GM23338 (cell line): ENCODE measurements around the gene TGFBR1. TPM values are rescaled to one million over a fixed set of nuclear protein-coding genes. Genes with fewer than 3 reads are reported as not detected.

Experiments used
- ATAC-seq: fragments of 200-7000 bp; cut with Tn5 transposase; 3 replicates; pipeline ENCODE4 v1.9.1; 2020
- DNase-seq: peaks from one replicate; pipeline ENCODE4 v3.0.0-alpha.2; 2015; ENCODE audit warnings: low spot score
- H2AFZ ChIP-seq: fragments of 200-600 bp; sonication (generic); 2 replicates; pipeline ENCODE4 v1.8.0; 2016; ENCODE audit warnings: antibody characterized with exemption, mild to moderate bottlenecking, moderate library complexity
- H3F3A ChIP-seq: fragments of 200-600 bp; sonication (generic); replicated peaks from 2 replicates; pipeline ENCODE4 v1.8.0; 2017; ENCODE audit warnings: antibody characterized with exemption, mixed run types, low read depth
- H3K27ac ChIP-seq: fragments of 200-600 bp; sonication (generic); 2 replicates; pipeline ENCODE4 v1.6.1; 2016; ENCODE audit warnings: low read depth
- H3K27me3 ChIP-seq: fragments of 200-600 bp; sonication (generic); 2 replicates; pipeline ENCODE4 v1.8.0; 2016; ENCODE audit warnings: mild to moderate bottlenecking, mixed run types, moderate library complexity; ENCODE audit not compliant: insufficient read depth
- H3K36me3 ChIP-seq: fragments of 200-600 bp; sonication (generic); 2 replicates; pipeline ENCODE4 v1.8.0; 2016; ENCODE audit warnings: mild to moderate bottlenecking; ENCODE audit not compliant: insufficient read depth
- H3K4me1 ChIP-seq: fragments of 200-600 bp; sonication (generic); 2 replicates; pipeline ENCODE4 v1.8.0; 2016; ENCODE audit warnings: mild to moderate bottlenecking, moderate library complexity; ENCODE audit not compliant: insufficient read depth
- H3K4me2 ChIP-seq: fragments of 200-600 bp; sonication (generic); 2 replicates; pipeline ENCODE4 v1.7.1; 2017; ENCODE audit warnings: mixed run types
- H3K4me3 ChIP-seq: fragments of 200-600 bp; sonication (generic); 2 replicates; pipeline ENCODE4 v1.6.1; 2016; ENCODE audit warnings: mixed run types
- H3K79me2 ChIP-seq: fragments of 200-600 bp; sonication (generic); replicated peaks from 2 replicates; pipeline ENCODE4 v1.8.0; 2017; ENCODE audit warnings: mild to moderate bottlenecking; ENCODE audit not compliant: insufficient read depth
- H3K9me2 ChIP-seq: fragments of 200-600 bp; sonication (generic); 2 replicates; pipeline ENCODE4 v1.8.0; 2017; ENCODE audit not compliant: insufficient read depth
- H4K20me1 ChIP-seq: fragments of 200-600 bp; sonication (generic); replicated peaks from 2 replicates; pipeline ENCODE4 v1.8.0; 2017; ENCODE audit warnings: mild to moderate bottlenecking; ENCODE audit not compliant: insufficient read depth
- H3K27ac Mint-ChIP-seq: 2 replicates; pipeline ENCODE4 v1.8.0; 2020; ENCODE audit warnings: inconsistent platforms, mild to moderate bottlenecking, moderate library complexity, mixed read lengths
- H3K27me3 Mint-ChIP-seq: 3 replicates; pipeline ENCODE4 v1.8.0; 2022; ENCODE audit warnings: low read depth, mild to moderate bottlenecking, moderate library complexity, mixed read lengths, inconsistent platforms; ENCODE audit not compliant: insufficient read depth, poor library complexity
- H3K36me3 Mint-ChIP-seq: 3 replicates; pipeline ENCODE4 v1.8.0; 2021; ENCODE audit warnings: low read depth, mild to moderate bottlenecking, inconsistent platforms, moderate library complexity, mixed read lengths
- H3K4me1 Mint-ChIP-seq: 3 replicates; pipeline ENCODE4 v1.8.0; 2020; ENCODE audit warnings: mild to moderate bottlenecking, inconsistent platforms, mixed read lengths
- H3K4me3 Mint-ChIP-seq: 3 replicates; pipeline ENCODE4 v1.8.0; 2021; ENCODE audit warnings: moderate library complexity, mild to moderate bottlenecking, inconsistent platforms, mixed read lengths
- H3K9me3 Mint-ChIP-seq: 3 replicates; pipeline ENCODE4 v1.8.0; 2020; ENCODE audit warnings: moderate library complexity, mild to moderate bottlenecking, inconsistent platforms, mixed read lengths
- EZH2 ChIP-seq: fragments of 200-600 bp; sonication (generic); IDR thresholded peaks from one replicate; pipeline ENCODE4 v1.8.0; 2017; ENCODE audit warnings: antibody characterized with exemption, mild to moderate bottlenecking, low read depth; ENCODE audit not compliant: unreplicated experiment
- EZH2phosphoT487 ChIP-seq: fragments of 200-600 bp; sonication (generic); IDR thresholded peaks from one replicate; pipeline ENCODE4 v1.8.1; 2018; ENCODE audit warnings: antibody characterized with exemption; ENCODE audit not compliant: unreplicated experiment
- JUNB ChIP-seq: IDR thresholded peaks from one replicate; pipeline ENCODE4 v1.6.1; 2016; ENCODE audit warnings: antibody characterized with exemption; ENCODE audit not compliant: unreplicated experiment
- NANOG ChIP-seq: IDR thresholded peaks from 2 replicates; pipeline ENCODE4 v1.6.1; 2016; ENCODE audit warnings: antibody characterized with exemption, borderline replicate concordance
- POLR2AphosphoS5 ChIP-seq: IDR thresholded peaks from 2 replicates; pipeline ENCODE4 v1.6.1; 2016; ENCODE audit warnings: antibody characterized with exemption, low read depth
- STAT1 ChIP-seq: IDR thresholded peaks from one replicate; pipeline ENCODE4 v1.6.1; 2016; ENCODE audit warnings: antibody characterized with exemption; ENCODE audit not compliant: unreplicated experiment
- polyA plus RNA-seq: library from polyadenylated mRNA; unstranded; fragments of >200 nt; fragmentation: Nextera tagmentation; extraction: Ambion mirVana; gene quantifications from 2 replicates; pipeline ENCODE4 v1.2.1, GENCODE V29; 2016
- total RNA-seq: library from RNA; depleted of rRNA; stranded (reverse); fragments of >200 nt; shearing (Covaris generic); gene quantifications from 2 replicates; pipeline ENCODE4 v1.2.3, GENCODE V29; 2014
- TF ChIP-seq, protein P1 (sequence below): fragments of 250-450 bp; sonication (Bioruptor Pico); IDR thresholded peaks from 2 replicates; pipeline ENCODE4 v1.5.0; 2020; ENCODE audit warnings: mild to moderate bottlenecking, moderate library complexity
- TF ChIP-seq, protein P2 (sequence below): IDR thresholded peaks from 2 replicates; pipeline ENCODE4 v1.6.1; 2016; ENCODE audit warnings: antibody characterized with exemption

Gene TGFBR1
- total and polyA plus RNA-seq, 2 experiments from 2014 or later = 9.3 to 40.2 TPM

DNA sequence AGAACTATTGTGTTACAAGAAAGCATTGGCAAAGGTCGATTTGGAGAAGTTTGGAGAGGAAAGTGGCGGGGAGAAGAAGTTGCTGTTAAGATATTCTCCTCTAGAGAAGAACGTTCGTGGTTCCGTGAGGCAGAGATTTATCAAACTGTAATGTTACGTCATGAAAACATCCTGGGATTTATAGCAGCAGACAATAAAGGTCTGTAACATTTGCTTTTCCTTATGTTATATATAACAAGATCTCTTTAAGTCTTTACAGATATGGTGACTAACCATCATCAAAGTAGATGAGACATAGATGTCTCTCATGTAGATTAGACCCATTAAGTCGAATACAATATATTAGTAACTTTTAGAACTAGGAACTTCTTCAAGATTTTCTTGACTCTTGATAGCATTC, 33.0 kb downstream of the TGFBR1 start (continued):
- TF ChIP-seq, protein P1, sequence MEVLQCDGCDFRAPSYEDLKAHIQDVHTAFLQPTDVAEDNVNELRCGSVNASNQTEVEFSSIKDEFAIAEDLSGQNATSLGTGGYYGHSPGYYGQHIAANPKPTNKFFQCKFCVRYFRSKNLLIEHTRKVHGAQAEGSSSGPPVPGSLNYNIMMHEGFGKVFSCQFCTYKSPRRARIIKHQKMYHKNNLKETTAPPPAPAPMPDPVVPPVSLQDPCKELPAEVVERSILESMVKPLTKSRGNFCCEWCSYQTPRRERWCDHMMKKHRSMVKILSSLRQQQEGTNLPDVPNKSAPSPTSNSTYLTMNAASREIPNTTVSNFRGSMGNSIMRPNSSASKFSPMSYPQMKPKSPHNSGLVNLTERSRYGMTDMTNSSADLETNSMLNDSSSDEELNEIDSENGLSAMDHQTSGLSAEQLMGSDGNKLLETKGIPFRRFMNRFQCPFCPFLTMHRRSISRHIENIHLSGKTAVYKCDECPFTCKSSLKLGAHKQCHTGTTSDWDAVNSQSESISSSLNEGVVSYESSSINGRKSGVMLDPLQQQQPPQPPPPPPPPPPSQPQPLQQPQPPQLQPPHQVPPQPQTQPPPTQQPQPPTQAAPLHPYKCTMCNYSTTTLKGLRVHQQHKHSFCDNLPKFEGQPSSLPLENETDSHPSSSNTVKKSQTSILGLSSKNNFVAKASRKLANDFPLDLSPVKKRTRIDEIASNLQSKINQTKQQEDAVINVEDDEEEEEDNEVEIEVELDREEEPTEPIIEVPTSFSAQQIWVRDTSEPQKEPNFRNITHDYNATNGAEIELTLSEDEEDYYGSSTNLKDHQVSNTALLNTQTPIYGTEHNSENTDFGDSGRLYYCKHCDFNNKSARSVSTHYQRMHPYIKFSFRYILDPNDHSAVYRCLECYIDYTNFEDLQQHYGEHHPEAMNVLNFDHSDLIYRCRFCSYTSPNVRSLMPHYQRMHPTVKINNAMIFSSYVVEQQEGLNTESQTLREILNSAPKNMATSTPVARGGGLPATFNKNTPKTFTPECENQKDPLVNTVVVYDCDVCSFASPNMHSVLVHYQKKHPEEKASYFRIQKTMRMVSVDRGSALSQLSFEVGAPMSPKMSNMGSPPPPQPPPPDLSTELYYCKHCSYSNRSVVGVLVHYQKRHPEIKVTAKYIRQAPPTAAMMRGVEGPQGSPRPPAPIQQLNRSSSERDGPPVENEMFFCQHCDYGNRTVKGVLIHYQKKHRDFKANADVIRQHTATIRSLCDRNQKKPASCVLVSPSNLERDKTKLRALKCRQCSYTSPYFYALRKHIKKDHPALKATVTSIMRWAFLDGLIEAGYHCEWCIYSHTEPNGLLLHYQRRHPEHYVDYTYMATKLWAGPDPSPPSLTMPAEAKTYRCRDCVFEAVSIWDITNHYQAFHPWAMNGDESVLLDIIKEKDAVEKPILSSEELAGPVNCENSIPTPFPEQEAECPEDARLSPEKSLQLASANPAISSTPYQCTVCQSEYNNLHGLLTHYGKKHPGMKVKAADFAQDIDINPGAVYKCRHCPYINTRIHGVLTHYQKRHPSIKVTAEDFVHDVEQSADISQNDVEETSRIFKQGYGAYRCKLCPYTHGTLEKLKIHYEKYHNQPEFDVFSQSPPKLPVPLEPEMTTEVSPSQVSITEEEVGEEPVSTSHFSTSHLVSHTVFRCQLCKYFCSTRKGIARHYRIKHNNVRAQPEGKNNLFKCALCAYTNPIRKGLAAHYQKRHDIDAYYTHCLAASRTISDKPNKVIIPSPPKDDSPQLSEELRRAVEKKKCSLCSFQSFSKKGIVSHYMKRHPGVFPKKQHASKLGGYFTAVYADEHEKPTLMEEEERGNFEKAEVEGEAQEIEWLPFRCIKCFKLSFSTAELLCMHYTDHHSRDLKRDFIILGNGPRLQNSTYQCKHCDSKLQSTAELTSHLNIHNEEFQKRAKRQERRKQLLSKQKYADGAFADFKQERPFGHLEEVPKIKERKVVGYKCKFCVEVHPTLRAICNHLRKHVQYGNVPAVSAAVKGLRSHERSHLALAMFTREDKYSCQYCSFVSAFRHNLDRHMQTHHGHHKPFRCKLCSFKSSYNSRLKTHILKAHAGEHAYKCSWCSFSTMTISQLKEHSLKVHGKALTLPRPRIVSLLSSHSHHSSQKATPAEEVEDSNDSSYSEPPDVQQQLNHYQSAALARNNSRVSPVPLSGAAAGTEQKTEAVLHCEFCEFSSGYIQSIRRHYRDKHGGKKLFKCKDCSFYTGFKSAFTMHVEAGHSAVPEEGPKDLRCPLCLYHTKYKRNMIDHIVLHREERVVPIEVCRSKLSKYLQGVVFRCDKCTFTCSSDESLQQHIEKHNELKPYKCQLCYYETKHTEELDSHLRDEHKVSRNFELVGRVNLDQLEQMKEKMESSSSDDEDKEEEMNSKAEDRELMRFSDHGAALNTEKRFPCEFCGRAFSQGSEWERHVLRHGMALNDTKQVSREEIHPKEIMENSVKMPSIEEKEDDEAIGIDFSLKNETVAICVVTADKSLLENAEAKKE (CRISPR knock-in tag) = no peak
- no peak for TF ChIP-seq JUNB
- no peak for TF ChIP-seq POLR2AphosphoS5
- TF ChIP-seq NANOG = no peak
- TF ChIP-seq, protein P2, sequence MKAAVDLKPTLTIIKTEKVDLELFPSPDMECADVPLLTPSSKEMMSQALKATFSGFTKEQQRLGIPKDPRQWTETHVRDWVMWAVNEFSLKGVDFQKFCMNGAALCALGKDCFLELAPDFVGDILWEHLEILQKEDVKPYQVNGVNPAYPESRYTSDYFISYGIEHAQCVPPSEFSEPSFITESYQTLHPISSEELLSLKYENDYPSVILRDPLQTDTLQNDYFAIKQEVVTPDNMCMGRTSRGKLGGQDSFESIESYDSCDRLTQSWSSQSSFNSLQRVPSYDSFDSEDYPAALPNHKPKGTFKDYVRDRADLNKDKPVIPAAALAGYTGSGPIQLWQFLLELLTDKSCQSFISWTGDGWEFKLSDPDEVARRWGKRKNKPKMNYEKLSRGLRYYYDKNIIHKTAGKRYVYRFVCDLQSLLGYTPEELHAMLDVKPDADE = no peak
- no peak for TF ChIP-seq EZH2phosphoT487

DNA sequence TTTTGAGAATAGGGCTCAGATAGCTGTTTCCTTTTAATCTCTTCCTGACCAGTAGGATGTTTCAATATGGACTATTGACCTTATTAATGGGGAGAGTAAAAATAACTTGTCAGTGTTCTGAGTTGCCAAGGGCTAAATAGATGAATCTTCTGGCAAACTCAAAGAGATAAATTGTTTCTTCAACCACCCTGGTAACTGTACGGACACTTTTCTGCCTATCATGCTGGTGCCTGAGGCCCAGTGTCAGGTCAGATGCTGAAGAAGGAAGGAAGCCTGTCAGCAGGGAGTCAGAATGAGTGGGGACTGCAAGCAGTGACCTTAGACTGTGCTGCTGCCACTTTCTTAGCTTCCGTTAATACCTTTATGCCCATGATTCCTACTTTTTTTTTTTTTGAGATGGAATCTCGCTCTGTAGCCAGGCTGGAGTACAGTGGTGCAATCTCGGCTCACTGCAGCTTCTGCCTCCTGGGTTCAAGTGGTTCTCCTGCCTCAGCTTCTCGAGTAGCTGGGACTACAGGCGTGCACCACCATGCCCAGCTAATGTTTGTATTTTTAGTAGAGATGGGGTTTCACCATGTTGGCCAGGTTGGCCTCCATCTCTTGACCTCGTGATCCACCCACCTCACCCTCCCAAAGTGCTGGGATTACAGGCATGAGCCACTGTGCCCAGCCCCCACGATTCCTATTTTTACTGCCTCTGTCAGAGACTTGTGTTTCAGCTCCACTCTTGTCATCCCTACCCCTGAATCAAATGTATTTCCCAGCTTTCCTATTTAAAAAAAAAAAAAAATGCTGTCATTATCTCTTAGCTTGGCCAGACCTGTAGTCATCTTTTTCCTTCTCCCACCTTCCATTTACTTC, 33.7 kb downstream of the TGFBR1 start:
- Mint-ChIP-seq H3K27me3 (no peaks in the 10 kb centered on the region), H3K4me1 (peaks cover 6% of the 10 kb centered on the region), H3K9me3 (no peaks in the 10 kb centered on the region), H3K4me3 (no peak overlapping the region), H3K36me3 (peaks cover 26% of the 10 kb centered on the region; the same call in 2 of the 3 replicates), H3K27ac (no peak overlapping the region)
- Histone ChIP-seq H3F3A (no peaks in the 10 kb centered on the region), H3K4me2 (no peak overlapping the region), H3K36me3 (peaks cover 7% of the 10 kb centered on the region), H2AFZ (no peak overlapping the region), H4K20me1 (peaks cover 5% of the 10 kb centered on the region; the same call in 1 of the 2 replicates), H3K9me2 (no peaks in the 10 kb centered on the region), H3K4me1 (no peaks in the 10 kb centered on the region), H3K27ac (no peak overlapping the region), H3K4me3 (no peak overlapping the region), H3K79me2 (no peaks in the 10 kb centered on the region), H3K27me3 (no peaks in the 10 kb centered on the region)
- DNase-seq (no peak), ATAC-seq (no peak)
- TF ChIP-seq, protein P1 (CRISPR knock-in tag) = no peak
- TF ChIP-seq STAT1 = no peak
- TF ChIP-seq EZH2 = no peak
